Measurements from ENCODE around the gene SORCS2. TPM values are rescaled to one million over a fixed set of nuclear protein-coding genes. Genes with fewer than 3 reads are reported as not detected.

The SORCS2 gene
- total and polyA plus RNA-seq, 2 donors (not counting 1 experiment from before 2014, with no cell fraction given), result not detected

DNA sequence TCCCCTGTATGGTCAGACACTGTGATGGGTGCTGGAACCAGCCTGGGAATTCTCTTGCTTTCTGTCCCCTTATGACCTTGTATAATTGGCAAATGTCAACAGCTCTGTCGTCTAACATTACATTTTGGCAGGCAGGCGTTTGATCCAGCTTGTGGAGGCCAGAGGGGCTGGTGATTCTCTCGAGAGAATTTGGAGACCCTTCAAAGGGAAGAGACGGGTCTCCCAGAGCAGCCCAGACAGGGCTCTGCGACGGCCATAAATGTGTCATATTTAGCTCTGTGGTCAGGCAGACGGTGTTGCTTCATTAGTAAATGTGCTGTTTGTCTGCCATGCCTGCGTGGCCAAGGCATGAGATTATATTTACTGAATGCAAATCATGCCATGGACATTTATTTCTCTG, 68.7 kb downstream of the SORCS2 start:
- H4K20me1 ChIP-seq (ENCODE audit: control insufficient read depth, insufficient read depth, low read length, poor library complexity, severe bottlenecking), result no peaks in the 10 kb centered on the region
- H3K4me2 ChIP-seq (replicated peaks; ENCODE audit: low read depth, low read length, poor library complexity, severe bottlenecking), result no peak overlapping the region
- Mint-ChIP-seq H3K27me3 (peaks cover 14% of the 10 kb centered on the region), H3K9me3 (ENCODE audit: insufficient read depth) (no peaks in the 10 kb centered on the region), H3K4me3 (no peak overlapping the region), H3K27ac (no peak overlapping the region), H3K4me1 (no peaks in the 10 kb centered on the region)
- peaks cover 0 to 17% (median 0%) of the 10 kb centered on the region in 3 donors for H3K9me3 ChIP-seq (ENCODE audit: control extremely low read depth in 1 of 3, control insufficient read depth in 2 of 3, insufficient read depth in 1 of 3, low read length in 2 of 3)
- H3K9ac ChIP-seq (ENCODE audit: low read length), result no peak overlapping the region
- H3K36me3 ChIP-seq (replicated peaks in 1 of 2; ENCODE audit: control extremely low read depth in 1 of 2, control insufficient read depth in 1 of 2, extremely low read depth in 1 of 2, insufficient read depth in 2 of 2, low read length in 1 of 2), result no peaks in the 10 kb centered on the region
- intact Hi-C loops (cut with micrococcal nuclease), result no loop called here
- H3K27me3 ChIP-seq (replicated peaks in 1 of 4; ENCODE audit: control extremely low read depth in 1 of 4, control insufficient read depth in 3 of 4, insufficient read depth in 4 of 4, low read length in 3 of 4), result no peaks in the 10 kb centered on the region
- no peaks in the 10 kb centered on the region for H3K4me1 ChIP-seq (ENCODE audit: control insufficient read depth in 2 of 2, insufficient read depth in 2 of 2, low read length in 2 of 2)
- no peak for TF ChIP-seq EZH2 (IDR thresholded peaks at IDR 0.05; ENCODE audit: borderline replicate concordance, insufficient read depth, low read depth, low read length, poor library complexity, severe bottlenecking)
- TF ChIP-seq, protein P1, sequence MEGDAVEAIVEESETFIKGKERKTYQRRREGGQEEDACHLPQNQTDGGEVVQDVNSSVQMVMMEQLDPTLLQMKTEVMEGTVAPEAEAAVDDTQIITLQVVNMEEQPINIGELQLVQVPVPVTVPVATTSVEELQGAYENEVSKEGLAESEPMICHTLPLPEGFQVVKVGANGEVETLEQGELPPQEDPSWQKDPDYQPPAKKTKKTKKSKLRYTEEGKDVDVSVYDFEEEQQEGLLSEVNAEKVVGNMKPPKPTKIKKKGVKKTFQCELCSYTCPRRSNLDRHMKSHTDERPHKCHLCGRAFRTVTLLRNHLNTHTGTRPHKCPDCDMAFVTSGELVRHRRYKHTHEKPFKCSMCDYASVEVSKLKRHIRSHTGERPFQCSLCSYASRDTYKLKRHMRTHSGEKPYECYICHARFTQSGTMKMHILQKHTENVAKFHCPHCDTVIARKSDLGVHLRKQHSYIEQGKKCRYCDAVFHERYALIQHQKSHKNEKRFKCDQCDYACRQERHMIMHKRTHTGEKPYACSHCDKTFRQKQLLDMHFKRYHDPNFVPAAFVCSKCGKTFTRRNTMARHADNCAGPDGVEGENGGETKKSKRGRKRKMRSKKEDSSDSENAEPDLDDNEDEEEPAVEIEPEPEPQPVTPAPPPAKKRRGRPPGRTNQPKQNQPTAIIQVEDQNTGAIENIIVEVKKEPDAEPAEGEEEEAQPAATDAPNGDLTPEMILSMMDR (IDR thresholded peaks at IDR 0.05), result no peak
- CTCF ChIA-PET, result no interaction called here
- no peak for DNase-seq
- no peak for ATAC-seq (ENCODE audit: low read depth)
- H3K79me2 ChIP-seq (ENCODE audit: control insufficient read depth, insufficient read depth, low read length), result no peaks in the 10 kb centered on the region
- 80% methylated on average over 4 of the region's 8 CpGs for WGBS (ENCODE audit: insufficient coverage)
- H3K27ac ChIP-seq (ENCODE audit: low read length in 2 of 2), result no peak overlapping the region
- POLR2A ChIA-PET, result no interaction called here
- H2AFZ ChIP-seq (ENCODE audit: insufficient read depth, low read depth, low read length, poor library complexity, severe bottlenecking), result no peak overlapping the region
- H3K4me3 ChIP-seq (ENCODE audit: control extremely low read depth in 1 of 5, extremely low read depth in 1 of 5, insufficient read depth in 1 of 5, low read depth in 2 of 5, low read length in 4 of 5), result no peak overlapping the region

DNA sequence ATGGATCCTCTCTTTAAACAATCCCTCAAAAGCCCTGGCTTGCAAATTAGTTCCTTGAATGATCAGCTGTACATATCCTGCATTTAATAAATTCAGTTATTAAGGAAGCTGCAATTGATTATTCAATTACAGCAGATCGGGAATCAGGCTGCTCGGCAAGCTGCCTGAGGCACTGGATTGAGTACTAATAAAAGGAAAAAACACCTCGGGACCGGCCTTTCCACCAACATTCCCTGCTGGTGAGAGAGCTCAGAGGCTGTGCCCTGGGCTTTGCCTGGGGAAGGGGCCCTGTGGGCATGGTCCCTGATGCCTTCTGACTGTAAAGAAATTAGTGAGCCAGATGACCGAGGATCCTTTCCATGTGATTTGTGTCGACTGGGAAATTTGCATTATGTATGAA, 69.2 kb downstream of the SORCS2 start:
- 94% methylated on average over 4 of the region's 6 CpGs for WGBS (ENCODE audit: insufficient coverage)
- no peak overlapping the region for H2AFZ ChIP-seq (ENCODE audit: insufficient read depth, low read depth, low read length, poor library complexity, severe bottlenecking)
- no peaks in the 10 kb centered on the region for H3K79me2 ChIP-seq (ENCODE audit: control insufficient read depth, insufficient read depth, low read length)
- DNase-seq, result no peak
- H3K27ac ChIP-seq (ENCODE audit: low read length in 2 of 2), result no peak overlapping the region
- H3K27me3 ChIP-seq (replicated peaks in 1 of 4; ENCODE audit: control extremely low read depth in 1 of 4, control insufficient read depth in 3 of 4, insufficient read depth in 4 of 4, low read length in 3 of 4), result no peaks in the 10 kb centered on the region
- H3K4me3 ChIP-seq (ENCODE audit: control extremely low read depth in 1 of 5, extremely low read depth in 1 of 5, insufficient read depth in 1 of 5, low read depth in 2 of 5, low read length in 4 of 5), result no peak overlapping the region
- intact Hi-C loops (cut with micrococcal nuclease), result no loop called here
- peaks cover 0 to 17% (median 0%) of the 10 kb centered on the region in 3 donors for H3K9me3 ChIP-seq (ENCODE audit: control extremely low read depth in 1 of 3, control insufficient read depth in 2 of 3, insufficient read depth in 1 of 3, low read length in 2 of 3)
- H3K4me2 ChIP-seq (replicated peaks; ENCODE audit: low read depth, low read length, poor library complexity, severe bottlenecking), result no peak overlapping the region
- no peaks in the 10 kb centered on the region for H4K20me1 ChIP-seq (ENCODE audit: control insufficient read depth, insufficient read depth, low read length, poor library complexity, severe bottlenecking)
- no peak overlapping the region for H3K9ac ChIP-seq (ENCODE audit: low read length)
- ATAC-seq (ENCODE audit: low read depth), result no peak
- no peaks in the 10 kb centered on the region for H3K9me3 Mint-ChIP-seq (ENCODE audit: insufficient read depth)
- no peak overlapping the region for H3K4me3 Mint-ChIP-seq
- H3K36me3 ChIP-seq (replicated peaks in 1 of 2; ENCODE audit: control extremely low read depth in 1 of 2, control insufficient read depth in 1 of 2, extremely low read depth in 1 of 2, insufficient read depth in 2 of 2, low read length in 1 of 2), result no peaks in the 10 kb centered on the region
- H3K27me3 Mint-ChIP-seq, result peaks cover 11% of the 10 kb centered on the region
- POLR2A ChIA-PET, result no interaction called here
- no peak overlapping the region for H3K27ac Mint-ChIP-seq
- no peaks in the 10 kb centered on the region for H3K4me1 ChIP-seq (ENCODE audit: control insufficient read depth in 2 of 2, insufficient read depth in 2 of 2, low read length in 2 of 2)
- TF ChIP-seq, protein P1 (IDR thresholded peaks at IDR 0.05), result no peak
- TF ChIP-seq EZH2 (IDR thresholded peaks at IDR 0.05; ENCODE audit: borderline replicate concordance, insufficient read depth, low read depth, low read length, poor library complexity, severe bottlenecking), result no peak
- CTCF ChIA-PET, result no interaction called here
- no peaks in the 10 kb centered on the region for H3K4me1 Mint-ChIP-seq
